Measurements from ENCODE around the gene CENPS. TPM values are rescaled to one million over a fixed set of nuclear protein-coding genes. Genes with fewer than 3 reads are reported as not detected.

CENPS gene
- total and polyA plus RNA-seq, 2 of the 13 experiments (the other 11 are each of a cell fraction or from before 2014, with no cell fraction given): 3.3 to 22.0 TPM

DNA sequence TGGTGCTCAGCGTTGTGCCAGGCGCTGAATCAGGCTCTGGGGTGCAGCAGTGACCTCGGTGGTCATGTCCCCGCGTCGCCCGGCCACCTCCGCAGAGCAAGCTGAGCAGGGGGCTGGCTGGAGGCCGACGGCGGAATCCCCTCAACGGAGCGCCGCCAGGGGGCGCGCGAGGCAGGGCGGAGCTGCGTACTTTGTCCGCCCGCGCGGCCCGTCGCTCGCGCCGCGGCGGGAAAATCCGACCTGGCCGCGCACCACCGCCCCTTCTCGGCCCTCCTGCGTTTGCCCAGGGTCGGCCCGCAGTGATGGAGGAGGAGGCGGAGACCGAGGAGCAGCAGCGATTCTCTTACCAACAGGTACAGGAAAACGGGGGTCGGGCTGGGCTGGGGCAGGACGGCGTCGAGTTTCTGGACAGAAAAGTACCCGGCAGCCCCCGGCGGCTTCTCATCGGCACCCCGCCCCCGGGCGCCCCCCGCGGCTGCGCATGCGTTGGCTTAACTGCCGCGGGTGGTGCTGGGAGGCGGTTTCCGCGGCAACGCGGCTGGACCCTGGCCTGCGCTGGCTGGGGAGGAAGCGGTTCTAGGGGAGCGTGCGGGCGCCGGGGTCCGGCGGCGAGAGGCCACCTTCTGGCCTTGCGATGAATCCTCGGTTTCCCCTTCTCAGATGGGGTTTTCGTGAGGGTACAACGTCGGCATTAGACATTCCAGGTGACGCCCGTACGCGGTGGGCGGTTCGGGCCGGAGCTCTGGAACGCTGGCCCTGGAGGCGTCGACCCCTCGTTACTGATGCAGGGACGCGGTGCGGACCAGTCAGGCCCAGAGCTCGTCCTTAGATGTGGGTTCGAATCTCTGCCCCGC lies at the start of gene CENPS (continued):
- TF ChIP-seq, protein P1, sequence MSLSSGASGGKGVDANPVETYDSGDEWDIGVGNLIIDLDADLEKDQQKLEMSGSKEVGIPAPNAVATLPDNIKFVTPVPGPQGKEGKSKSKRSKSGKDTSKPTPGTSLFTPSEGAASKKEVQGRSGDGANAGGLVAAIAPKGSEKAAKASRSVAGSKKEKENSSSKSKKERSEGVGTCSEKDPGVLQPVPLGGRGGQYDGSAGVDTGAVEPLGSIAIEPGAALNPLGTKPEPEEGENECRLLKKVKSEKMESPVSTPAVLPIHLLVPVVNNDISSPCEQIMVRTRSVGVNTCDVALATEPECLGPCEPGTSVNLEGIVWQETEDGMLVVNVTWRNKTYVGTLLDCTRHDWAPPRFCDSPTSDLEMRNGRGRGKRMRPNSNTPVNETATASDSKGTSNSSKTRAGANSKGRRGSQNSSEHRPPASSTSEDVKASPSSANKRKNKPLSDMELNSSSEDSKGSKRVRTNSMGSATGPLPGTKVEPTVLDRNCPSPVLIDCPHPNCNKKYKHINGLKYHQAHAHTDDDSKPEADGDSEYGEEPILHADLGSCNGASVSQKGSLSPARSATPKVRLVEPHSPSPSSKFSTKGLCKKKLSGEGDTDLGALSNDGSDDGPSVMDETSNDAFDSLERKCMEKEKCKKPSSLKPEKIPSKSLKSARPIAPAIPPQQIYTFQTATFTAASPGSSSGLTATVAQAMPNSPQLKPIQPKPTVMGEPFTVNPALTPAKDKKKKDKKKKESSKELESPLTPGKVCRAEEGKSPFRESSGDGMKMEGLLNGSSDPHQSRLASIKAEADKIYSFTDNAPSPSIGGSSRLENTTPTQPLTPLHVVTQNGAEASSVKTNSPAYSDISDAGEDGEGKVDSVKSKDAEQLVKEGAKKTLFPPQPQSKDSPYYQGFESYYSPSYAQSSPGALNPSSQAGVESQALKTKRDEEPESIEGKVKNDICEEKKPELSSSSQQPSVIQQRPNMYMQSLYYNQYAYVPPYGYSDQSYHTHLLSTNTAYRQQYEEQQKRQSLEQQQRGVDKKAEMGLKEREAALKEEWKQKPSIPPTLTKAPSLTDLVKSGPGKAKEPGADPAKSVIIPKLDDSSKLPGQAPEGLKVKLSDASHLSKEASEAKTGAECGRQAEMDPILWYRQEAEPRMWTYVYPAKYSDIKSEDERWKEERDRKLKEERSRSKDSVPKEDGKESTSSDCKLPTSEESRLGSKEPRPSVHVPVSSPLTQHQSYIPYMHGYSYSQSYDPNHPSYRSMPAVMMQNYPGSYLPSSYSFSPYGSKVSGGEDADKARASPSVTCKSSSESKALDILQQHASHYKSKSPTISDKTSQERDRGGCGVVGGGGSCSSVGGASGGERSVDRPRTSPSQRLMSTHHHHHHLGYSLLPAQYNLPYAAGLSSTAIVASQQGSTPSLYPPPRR (CRISPR knock-in tag; IDR thresholded peaks at IDR 0.05; ENCODE audit: borderline replicate concordance): no peak
- TF ChIP-seq, protein P2, sequence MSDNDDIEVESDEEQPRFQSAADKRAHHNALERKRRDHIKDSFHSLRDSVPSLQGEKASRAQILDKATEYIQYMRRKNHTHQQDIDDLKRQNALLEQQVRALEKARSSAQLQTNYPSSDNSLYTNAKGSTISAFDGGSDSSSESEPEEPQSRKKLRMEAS (IDR thresholded peaks at IDR 0.05): peak; percentile 99
- no peak for TF ChIP-seq ZNF530 (CRISPR knock-in tag; IDR thresholded peaks at IDR 0.05; ENCODE audit: low read depth)
- TF ChIP-seq JUNB (CRISPR knock-in tag; IDR thresholded peaks at IDR 0.05; ENCODE audit: borderline replicate concordance): peak; percentile 62; the same call in 1 of the 2 replicates
- TF ChIP-seq FOXO1 (CRISPR knock-in tag; IDR thresholded peaks at IDR 0.05): peak; percentile 20
- TF ChIP-seq LCORL (IDR thresholded peaks at IDR 0.05): no peak
- peak; percentile 89 for TF ChIP-seq LCORL (CRISPR knock-in tag; IDR thresholded peaks at IDR 0.05)
- TF ChIP-seq XRCC5 (optimal IDR thresholded peaks at IDR 0.05; ENCODE audit: low read length): peak; percentile 94
- TF ChIP-seq, protein P3, sequence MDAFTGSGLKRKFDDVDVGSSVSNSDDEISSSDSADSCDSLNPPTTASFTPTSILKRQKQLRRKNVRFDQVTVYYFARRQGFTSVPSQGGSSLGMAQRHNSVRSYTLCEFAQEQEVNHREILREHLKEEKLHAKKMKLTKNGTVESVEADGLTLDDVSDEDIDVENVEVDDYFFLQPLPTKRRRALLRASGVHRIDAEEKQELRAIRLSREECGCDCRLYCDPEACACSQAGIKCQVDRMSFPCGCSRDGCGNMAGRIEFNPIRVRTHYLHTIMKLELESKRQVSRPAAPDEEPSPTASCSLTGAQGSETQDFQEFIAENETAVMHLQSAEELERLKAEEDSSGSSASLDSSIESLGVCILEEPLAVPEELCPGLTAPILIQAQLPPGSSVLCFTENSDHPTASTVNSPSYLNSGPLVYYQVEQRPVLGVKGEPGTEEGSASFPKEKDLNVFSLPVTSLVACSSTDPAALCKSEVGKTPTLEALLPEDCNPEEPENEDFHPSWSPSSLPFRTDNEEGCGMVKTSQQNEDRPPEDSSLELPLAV (CRISPR knock-in tag; conservative IDR thresholded peaks at IDR 0.05; ENCODE audit: low read depth): peak; percentile 98
- TF ChIP-seq, protein P4, sequence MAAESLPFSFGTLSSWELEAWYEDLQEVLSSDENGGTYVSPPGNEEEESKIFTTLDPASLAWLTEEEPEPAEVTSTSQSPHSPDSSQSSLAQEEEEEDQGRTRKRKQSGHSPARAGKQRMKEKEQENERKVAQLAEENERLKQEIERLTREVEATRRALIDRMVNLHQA (CRISPR knock-in tag; IDR thresholded peaks at IDR 0.05): no peak
- TF ChIP-seq ZNF343 (CRISPR knock-in tag; IDR thresholded peaks at IDR 0.05): peak; percentile 89
- TF ChIP-seq, protein P5, sequence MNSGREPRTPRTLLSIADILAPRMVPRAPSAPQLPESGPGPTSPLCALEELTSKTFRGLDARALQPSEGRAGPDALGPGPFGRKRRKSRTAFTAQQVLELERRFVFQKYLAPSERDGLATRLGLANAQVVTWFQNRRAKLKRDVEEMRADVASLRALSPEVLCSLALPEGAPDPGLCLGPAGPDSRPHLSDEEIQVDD (CRISPR knock-in tag; IDR thresholded peaks at IDR 0.05; ENCODE audit: borderline replicate concordance): 0 out of 2 replicates have a peak, but pooled peaks have one; percentile 37
- TF ChIP-seq ZNF225 (CRISPR knock-in tag; IDR thresholded peaks at IDR 0.05): peak; percentile 91
- no peak; the same call in 1 of the 2 replicates for TF ChIP-seq PPARG (CRISPR knock-in tag; conservative IDR thresholded peaks at IDR 0.05)
- no peak; the same call in 1 of the 2 replicates for TF ChIP-seq ZNF460 (CRISPR knock-in tag; IDR thresholded peaks at IDR 0.05; ENCODE audit: borderline replicate concordance)
- TF ChIP-seq, protein P6, sequence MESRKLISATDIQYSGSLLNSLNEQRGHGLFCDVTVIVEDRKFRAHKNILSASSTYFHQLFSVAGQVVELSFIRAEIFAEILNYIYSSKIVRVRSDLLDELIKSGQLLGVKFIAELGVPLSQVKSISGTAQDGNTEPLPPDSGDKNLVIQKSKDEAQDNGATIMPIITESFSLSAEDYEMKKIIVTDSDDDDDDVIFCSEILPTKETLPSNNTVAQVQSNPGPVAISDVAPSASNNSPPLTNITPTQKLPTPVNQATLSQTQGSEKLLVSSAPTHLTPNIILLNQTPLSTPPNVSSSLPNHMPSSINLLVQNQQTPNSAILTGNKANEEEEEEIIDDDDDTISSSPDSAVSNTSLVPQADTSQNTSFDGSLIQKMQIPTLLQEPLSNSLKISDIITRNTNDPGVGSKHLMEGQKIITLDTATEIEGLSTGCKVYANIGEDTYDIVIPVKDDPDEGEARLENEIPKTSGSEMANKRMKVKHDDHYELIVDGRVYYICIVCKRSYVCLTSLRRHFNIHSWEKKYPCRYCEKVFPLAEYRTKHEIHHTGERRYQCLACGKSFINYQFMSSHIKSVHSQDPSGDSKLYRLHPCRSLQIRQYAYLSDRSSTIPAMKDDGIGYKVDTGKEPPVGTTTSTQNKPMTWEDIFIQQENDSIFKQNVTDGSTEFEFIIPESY (CRISPR knock-in tag; IDR thresholded peaks at IDR 0.05): peak; percentile 49; the same call in 1 of the 2 replicates
- TF ChIP-seq PITX1 (CRISPR knock-in tag; IDR thresholded peaks at IDR 0.05): peak; percentile 26
- TF ChIP-seq, protein P7, sequence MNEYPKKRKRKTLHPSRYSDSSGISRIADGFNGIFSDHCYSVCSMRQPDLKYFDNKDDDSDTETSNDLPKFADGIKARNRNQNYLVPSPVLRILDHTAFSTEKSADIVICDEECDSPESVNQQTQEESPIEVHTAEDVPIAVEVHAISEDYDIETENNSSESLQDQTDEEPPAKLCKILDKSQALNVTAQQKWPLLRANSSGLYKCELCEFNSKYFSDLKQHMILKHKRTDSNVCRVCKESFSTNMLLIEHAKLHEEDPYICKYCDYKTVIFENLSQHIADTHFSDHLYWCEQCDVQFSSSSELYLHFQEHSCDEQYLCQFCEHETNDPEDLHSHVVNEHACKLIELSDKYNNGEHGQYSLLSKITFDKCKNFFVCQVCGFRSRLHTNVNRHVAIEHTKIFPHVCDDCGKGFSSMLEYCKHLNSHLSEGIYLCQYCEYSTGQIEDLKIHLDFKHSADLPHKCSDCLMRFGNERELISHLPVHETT (CRISPR knock-in tag; conservative IDR thresholded peaks at IDR 0.05): peak; percentile 21; the same call in 1 of the 2 replicates
